ENCODE measurements around the gene ERBIN.

Gene ERBIN

GRCh38 chr5:65992630-65993029, 66.3 kb downstream of the ERBIN start:
- Histone ChIP-seq H3K4me1 (ENCODE audit: control insufficient read depth, insufficient read depth, low read depth, low read length) (peaks cover 2% of the 10 kb centered on the region), H2BK120ac (ENCODE audit: low read depth, low read length) (no peak overlapping the region), H3K27ac (ENCODE audit: low read length, poor library complexity, severe bottlenecking) (no peak overlapping the region), H3K36me3 (ENCODE audit: control insufficient read depth in 1 of 2, insufficient read depth in 2 of 2, low read depth in 1 of 2, low read length in 2 of 2) (peaks cover 6 to 41% of the 10 kb centered on the region in 2 experiments), H2AFZ (ENCODE audit: low read depth, low read length) (no peak overlapping the region), H3K4me2 (ENCODE audit: low read length, poor library complexity, severe bottlenecking) (no peak overlapping the region), H3K4ac (ENCODE audit: low read depth in 1 of 2, low read length in 2 of 2) (no peak overlapping the region), H3K27me3 (ENCODE audit: control insufficient read depth in 1 of 2, insufficient read depth in 1 of 2, low read length in 2 of 2) (no peaks in the 10 kb centered on the region), H4K8ac (ENCODE audit: low read length) (no peak overlapping the region), H3K23ac (ENCODE audit: low read length in 2 of 2) (no peak overlapping the region), H2AK5ac (ENCODE audit: low read length, severe bottlenecking) (no peak overlapping the region), H2BK5ac (ENCODE audit: low read depth, low read length, poor library complexity, severe bottlenecking) (no peak overlapping the region), H3K9ac (ENCODE audit: low read length) (no peak overlapping the region), H3K9me3 (ENCODE audit: control insufficient read depth, low read length) (no peaks in the 10 kb centered on the region), H2BK15ac (ENCODE audit: low read depth, poor library complexity, severe bottlenecking) (no peak overlapping the region), H3K4me3 (ENCODE audit: insufficient read depth in 1 of 2, low read depth in 1 of 2, low read length in 2 of 2) (no peak overlapping the region), H3K14ac (ENCODE audit: low read length in 2 of 2) (no peak overlapping the region), H3K79me1 (replicated peaks; ENCODE audit: low read length, poor library complexity, severe bottlenecking) (peaks cover 4% of the 10 kb centered on the region), H4K91ac (ENCODE audit: low read length) (no peak overlapping the region), H2BK12ac (ENCODE audit: low read length in 2 of 2) (no peak overlapping the region), H3K18ac (ENCODE audit: low read depth in 1 of 2, low read length in 2 of 2) (no peak overlapping the region)
- 92% methylated on average over 6 of the region's 7 CpGs for WGBS
- no peak for DNase-seq

DNA sequence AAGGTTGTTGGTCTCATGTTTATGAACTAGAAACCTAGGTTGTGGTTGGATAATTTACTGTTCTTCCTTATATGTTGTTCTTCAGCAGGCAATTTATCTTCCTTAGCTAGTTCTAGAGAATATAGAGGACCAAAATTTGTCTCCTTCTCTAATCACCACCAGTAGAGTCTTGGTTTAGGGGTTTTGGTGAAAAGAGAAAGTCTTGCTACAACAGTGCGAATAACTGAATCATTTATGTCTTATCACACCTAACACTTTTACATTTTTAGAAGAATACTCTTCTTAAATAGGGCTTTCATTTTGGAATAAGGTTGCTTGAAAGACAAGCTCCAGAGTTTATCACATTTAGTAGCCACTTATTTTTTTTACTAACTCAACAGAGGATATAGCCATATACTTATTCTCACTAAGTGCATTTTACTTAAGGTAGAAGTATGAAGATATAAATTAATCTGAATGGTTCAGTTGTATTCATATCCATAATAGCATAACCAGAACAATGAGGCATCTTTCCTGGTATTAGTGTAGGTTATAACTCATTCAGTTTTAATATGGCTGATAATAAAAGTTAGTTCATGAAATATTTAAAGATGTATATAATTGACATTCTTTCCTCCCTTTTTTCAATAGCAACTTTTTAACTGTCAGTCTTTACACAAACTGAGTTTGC, 67.9 kb downstream of the ERBIN start:
- no CpG with 5 or more reads among the region's 1 CpG for WGBS

GRCh38 chr5:65999061-65999723, 72.8 kb downstream of the ERBIN start:
- Histone ChIP-seq H2BK12ac (ENCODE audit: low read length in 2 of 2) (no peak overlapping the region), H2AFZ (ENCODE audit: low read depth, low read length) (no peak overlapping the region), H3K23ac (ENCODE audit: low read length in 2 of 2) (no peak overlapping the region), H3K4me1 (ENCODE audit: control insufficient read depth, insufficient read depth, low read depth, low read length) (no peaks in the 10 kb centered on the region), H2BK120ac (ENCODE audit: low read depth, low read length) (no peak overlapping the region), H3K14ac (ENCODE audit: low read length in 2 of 2) (no peak overlapping the region), H3K79me1 (replicated peaks; ENCODE audit: low read length, poor library complexity, severe bottlenecking) (peaks cover 3% of the 10 kb centered on the region), H4K8ac (ENCODE audit: low read length) (no peak overlapping the region), H3K4me2 (ENCODE audit: low read length, poor library complexity, severe bottlenecking) (no peak overlapping the region), H3K4me3 (ENCODE audit: insufficient read depth in 1 of 2, low read depth in 1 of 2, low read length in 2 of 2) (no peak overlapping the region), H2AK5ac (ENCODE audit: low read length, severe bottlenecking) (no peak overlapping the region), H3K36me3 (ENCODE audit: control insufficient read depth in 1 of 2, insufficient read depth in 2 of 2, low read depth in 1 of 2, low read length in 2 of 2) (peaks cover 6 to 36% of the 10 kb centered on the region in 2 experiments), H3K9me3 (ENCODE audit: control insufficient read depth, low read length) (no peaks in the 10 kb centered on the region), H3K18ac (ENCODE audit: low read depth in 1 of 2, low read length in 2 of 2) (no peak overlapping the region), H3K9ac (ENCODE audit: low read length) (no peak overlapping the region), H3K4ac (ENCODE audit: low read depth in 1 of 2, low read length in 2 of 2) (no peak overlapping the region), H2BK15ac (ENCODE audit: low read depth, poor library complexity, severe bottlenecking) (no peak overlapping the region), H4K91ac (ENCODE audit: low read length) (no peak overlapping the region), H2BK5ac (ENCODE audit: low read depth, low read length, poor library complexity, severe bottlenecking) (no peak overlapping the region), H3K27ac (ENCODE audit: low read length, poor library complexity, severe bottlenecking) (no peak overlapping the region), H3K27me3 (ENCODE audit: control insufficient read depth in 1 of 2, insufficient read depth in 1 of 2, low read length in 2 of 2) (no peaks in the 10 kb centered on the region)
- DNase-seq = no peak
- 95% methylated on average over 8 of the region's 9 CpGs for WGBS

More for the DNA sequence above, 67.9 kb downstream of the ERBIN start:
- Histone ChIP-seq H2AFZ (ENCODE audit: low read depth, low read length) (no peak overlapping the region), H3K27ac (ENCODE audit: low read length, poor library complexity, severe bottlenecking) (no peak overlapping the region), H3K23ac (ENCODE audit: low read length in 2 of 2) (no peak overlapping the region), H3K18ac (ENCODE audit: low read depth in 1 of 2, low read length in 2 of 2) (no peak overlapping the region), H2BK12ac (ENCODE audit: low read length in 2 of 2) (no peak overlapping the region), H3K36me3 (ENCODE audit: control insufficient read depth in 1 of 2, insufficient read depth in 2 of 2, low read depth in 1 of 2, low read length in 2 of 2) (peaks cover 6 to 42% of the 10 kb centered on the region in 2 experiments), H3K79me1 (replicated peaks; ENCODE audit: low read length, poor library complexity, severe bottlenecking) (no peaks in the 10 kb centered on the region), H3K27me3 (ENCODE audit: control insufficient read depth in 1 of 2, insufficient read depth in 1 of 2, low read length in 2 of 2) (no peaks in the 10 kb centered on the region), H3K14ac (ENCODE audit: low read length in 2 of 2) (no peak overlapping the region), H3K4me3 (ENCODE audit: insufficient read depth in 1 of 2, low read depth in 1 of 2, low read length in 2 of 2) (no peak overlapping the region), H4K91ac (ENCODE audit: low read length) (no peak overlapping the region), H2BK15ac (ENCODE audit: low read depth, poor library complexity, severe bottlenecking) (no peak overlapping the region), H2AK5ac (ENCODE audit: low read length, severe bottlenecking) (no peak overlapping the region), H3K9me3 (ENCODE audit: control insufficient read depth, low read length) (no peaks in the 10 kb centered on the region), H4K8ac (ENCODE audit: low read length) (no peak overlapping the region), H3K4ac (ENCODE audit: low read depth in 1 of 2, low read length in 2 of 2) (no peak overlapping the region), H3K4me1 (ENCODE audit: control insufficient read depth, insufficient read depth, low read depth, low read length) (no peaks in the 10 kb centered on the region), H3K4me2 (ENCODE audit: low read length, poor library complexity, severe bottlenecking) (no peak overlapping the region), H3K9ac (ENCODE audit: low read length) (no peak overlapping the region), H2BK120ac (ENCODE audit: low read depth, low read length) (no peak overlapping the region), H2BK5ac (ENCODE audit: low read depth, low read length, poor library complexity, severe bottlenecking) (no peak overlapping the region)
- no peak for DNase-seq

GRCh38 chr5:66001952-66002351, 75.6 kb downstream of the ERBIN start:
- H3K27ac ChIP-seq (ENCODE audit: low read length, poor library complexity, severe bottlenecking) = no peak overlapping the region
- no peak overlapping the region for H3K18ac ChIP-seq (ENCODE audit: low read depth in 1 of 2, low read length in 2 of 2)
- no peak overlapping the region for H2BK12ac ChIP-seq (ENCODE audit: low read length in 2 of 2)
- H3K4me1 ChIP-seq (ENCODE audit: control insufficient read depth, insufficient read depth, low read depth, low read length) = no peaks in the 10 kb centered on the region
- H4K91ac ChIP-seq (ENCODE audit: low read length) = no peak overlapping the region
- no peak overlapping the region for H3K9ac ChIP-seq (ENCODE audit: low read length)
- no peak overlapping the region for H2AK5ac ChIP-seq (ENCODE audit: low read length, severe bottlenecking)
- H3K4me2 ChIP-seq (ENCODE audit: low read length, poor library complexity, severe bottlenecking) = no peak overlapping the region
- no peaks in the 10 kb centered on the region for H3K27me3 ChIP-seq (ENCODE audit: control insufficient read depth in 1 of 2, insufficient read depth in 1 of 2, low read length in 2 of 2)
- no peak overlapping the region for H2BK15ac ChIP-seq (ENCODE audit: low read depth, poor library complexity, severe bottlenecking)
- no peak overlapping the region for H3K4ac ChIP-seq (ENCODE audit: low read depth in 1 of 2, low read length in 2 of 2)
- no peak overlapping the region for H3K23ac ChIP-seq (ENCODE audit: low read length in 2 of 2)
- no peaks in the 10 kb centered on the region for H3K9me3 ChIP-seq (ENCODE audit: control insufficient read depth, low read length)
- 100% methylated on average over 3 of the region's 4 CpGs for WGBS
- peaks cover 9 to 23% of the 10 kb centered on the region in 2 experiments for H3K36me3 ChIP-seq (ENCODE audit: control insufficient read depth in 1 of 2, insufficient read depth in 2 of 2, low read depth in 1 of 2, low read length in 2 of 2)
- no peak overlapping the region for H2BK5ac ChIP-seq (ENCODE audit: low read depth, low read length, poor library complexity, severe bottlenecking)
- no peak overlapping the region for H2AFZ ChIP-seq (ENCODE audit: low read depth, low read length)
- H2BK120ac ChIP-seq (ENCODE audit: low read depth, low read length) = no peak overlapping the region
- no peak for DNase-seq
- no peak overlapping the region for H3K14ac ChIP-seq (ENCODE audit: low read length in 2 of 2)
- no peak overlapping the region for H4K8ac ChIP-seq (ENCODE audit: low read length)
- peaks cover 9% of the 10 kb centered on the region for H3K79me1 ChIP-seq (replicated peaks; ENCODE audit: low read length, poor library complexity, severe bottlenecking)
- H3K4me3 ChIP-seq (ENCODE audit: insufficient read depth in 1 of 2, low read depth in 1 of 2, low read length in 2 of 2) = no peak overlapping the region

All from mesenchymal stem cell (in vitro differentiated cells and primary cell).